IMR-90 (cell line): ENCODE measurements around the gene TUBA3E. TPM values are rescaled to one million over a fixed set of nuclear protein-coding genes. Genes with fewer than 3 reads are reported as not detected.
"Not testable (repeated sequence)": the region's sequence is repeated elsewhere in the genome, so short reads cannot be mapped to it uniquely, and the experiment has no call there.

Experiments
- ATAC-seq: fragments of 200-7000 bp; cut with Tn5 transposase; 2 replicates; pipeline ENCODE4 v1.9.1; 2020; ENCODE audit warnings: low read depth, mild to moderate bottlenecking, moderate library complexity
- BruUV-seq: library from RNA; stranded (reverse); fragments of 400-500 nt; replicated peaks from 2 replicates; lab custom pipeline; 2021; lab: Mats Ljungman, UMichigan
- CTCF ChIA-PET: fragments of 300-600 bp; formaldehyde crosslinking; extraction: SDS; loops from one replicate; lab custom pipeline; 2021; ENCODE audit warnings: antibody characterized with exemption; lab: Yijun Ruan, JAX
- POLR2A ChIA-PET: fragments of 300-600 bp; sonication (Branson Sonifier 250); formaldehyde crosslinking; loops from one replicate; lab custom pipeline; 2022; ENCODE audit warnings: antibody characterized with exemption; ENCODE audit not compliant: unreplicated experiment; lab: Charles Lee
- DNase-seq: peaks from one replicate; pipeline ENCODE4 v3.0.0; 2013
- H2AFZ ChIP-seq: replicated peaks from 2 replicates; pipeline ENCODE3; 2013; ENCODE audit warnings: low read length, mild to moderate bottlenecking; ENCODE audit not compliant: poor library complexity
- H2AK5ac ChIP-seq: 2 replicates; pipeline ENCODE4 v1.6.1; 2013; ENCODE audit warnings: low read depth, low read length, inconsistent platforms
- H2AK9ac ChIP-seq: replicated peaks from 2 replicates; pipeline ENCODE3; 2013; ENCODE audit warnings: mild to moderate bottlenecking, low read depth, low read length, moderate library complexity; ENCODE audit not compliant: poor library complexity
- H2BK120ac ChIP-seq: 2 replicates; pipeline ENCODE4 v1.6.1; 2013; ENCODE audit warnings: low read depth, low read length, inconsistent platforms
- H2BK15ac ChIP-seq: 3 replicates; pipeline ENCODE4 v1.6.1; 2013; ENCODE audit warnings: low read depth, low read length, inconsistent platforms
- H2BK20ac ChIP-seq: 2 replicates; pipeline ENCODE4 v1.6.1; 2013; ENCODE audit warnings: low read depth, mild to moderate bottlenecking, inconsistent platforms, low read length, moderate library complexity
- H2BK5ac ChIP-seq: 2 replicates; pipeline ENCODE4 v1.6.1; 2013; ENCODE audit warnings: mild to moderate bottlenecking, low read depth, low read length, inconsistent platforms; ENCODE audit not compliant: poor library complexity, severe bottlenecking
- H3K14ac ChIP-seq: replicated peaks from 2 replicates; pipeline ENCODE4 v1.6.1; 2013; ENCODE audit warnings: low read depth, low read length, inconsistent platforms
- H3K18ac ChIP-seq: 2 replicates; pipeline ENCODE4 v1.6.1; 2013; ENCODE audit warnings: low read depth, low read length, control low read depth
- H3K23ac ChIP-seq: 2 replicates; pipeline ENCODE4 v1.6.1; 2013; ENCODE audit warnings: low read depth, low read length, inconsistent platforms
- H3K27ac ChIP-seq: 2 replicates; pipeline ENCODE4 v1.5.1; 2013; ENCODE audit warnings: mild to moderate bottlenecking, control low read depth, low read length; ENCODE audit not compliant: insufficient read depth
- H3K27me3 ChIP-seq: 2 replicates; pipeline ENCODE4 v1.6.1; 2013; ENCODE audit warnings: low read length; ENCODE audit not compliant: control insufficient read depth, insufficient read depth
- H3K36me3 ChIP-seq: 2 replicates; pipeline ENCODE4 v1.6.1; 2013; ENCODE audit warnings: low read length, mixed read lengths; ENCODE audit not compliant: control insufficient read depth, insufficient read depth
- H3K4ac ChIP-seq: 2 replicates; pipeline ENCODE4 v1.6.1; 2013; ENCODE audit warnings: low read depth, low read length, inconsistent platforms
- H3K4me1 ChIP-seq: 2 replicates; pipeline ENCODE4 v1.6.1; 2013; ENCODE audit warnings: low read length, mixed read lengths; ENCODE audit not compliant: control insufficient read depth, insufficient read depth
- H3K4me2 ChIP-seq: 2 replicates; pipeline ENCODE4 v1.6.1; 2013; ENCODE audit warnings: low read depth, mild to moderate bottlenecking, control low read depth, low read length, moderate library complexity
- H3K4me3 ChIP-seq: 2 replicates; pipeline ENCODE4 v1.5.1; 2013; ENCODE audit warnings: low read depth, mild to moderate bottlenecking, control low read depth, low read length, moderate library complexity; ENCODE audit not compliant: insufficient read depth
- H3K56ac ChIP-seq: 2 replicates; pipeline ENCODE4 v1.6.1; 2013; ENCODE audit warnings: low read length, inconsistent platforms; ENCODE audit not compliant: insufficient read depth; ENCODE audit errors: extremely low read depth
- H3K79me1 ChIP-seq, 2 experiments: 2 replicates each; pipeline ENCODE4 v1.6.1; 2013; ENCODE audit warnings: low read length in 2 of 2, inconsistent platforms in 1 of 2, low read depth in 1 of 2
- H3K9ac ChIP-seq: 2 replicates; pipeline ENCODE4 v1.6.1; 2013; ENCODE audit warnings: low read depth, low read length, control low read depth
- H3K9me1 ChIP-seq: 2 replicates; pipeline ENCODE4 v1.6.1; 2013; ENCODE audit warnings: low read length, inconsistent platforms; ENCODE audit not compliant: insufficient read depth
- H3K9me3 ChIP-seq: 2 replicates; pipeline ENCODE4 v1.6.1; 2013; ENCODE audit warnings: low read length; ENCODE audit not compliant: control insufficient read depth, insufficient read depth
- H4K20me1 ChIP-seq: 2 replicates; pipeline ENCODE4 v1.6.1; 2013; ENCODE audit warnings: low read length, inconsistent platforms; ENCODE audit not compliant: insufficient read depth
- H4K5ac ChIP-seq: 2 replicates; pipeline ENCODE4 v1.6.1; 2013; ENCODE audit warnings: mild to moderate bottlenecking, low read depth, low read length, control low read depth
- H4K8ac ChIP-seq, 2 experiments: 2 replicates each; pipeline ENCODE4 v1.6.1; 2013; ENCODE audit warnings: low read depth in 2 of 2, low read length in 2 of 2, control low read depth in 1 of 2, inconsistent platforms in 1 of 2
- H4K91ac ChIP-seq: 2 replicates; pipeline ENCODE4 v1.6.1; 2013; ENCODE audit warnings: low read depth, low read length, inconsistent platforms; ENCODE audit not compliant: insufficient read depth
- WGBS, 2 experiments: methylation state at CpG; one replicate each; pipeline versions ENCODE4 v1.1.5 to v1.1.7; 2013; ENCODE audit warnings: missing lambda C conversion rate in 2 of 2; ENCODE audit not compliant: insufficient read length in 1 of 2; ENCODE audit errors: extremely low coverage in 2 of 2; 5-methylcytosine and 5-hydroxymethylcytosine counted together
- dilution Hi-C: fragments of 300-500 bp; cut with HindIII; formaldehyde crosslinking; loops from one replicate; pipeline ENCODE4 v1.14.3; 2018; ENCODE audit warnings: low sequenced_read_pairs; ENCODE audit not compliant: unreplicated experiment
- in situ Hi-C: fragments of 300-500 bp; cut with MboI; formaldehyde crosslinking; loops from 3 replicates; pipeline ENCODE4 v1.14.3; 2019; ENCODE audit warnings: low sequenced_read_pairs, inconsistent platforms, mixed read lengths
- intact Hi-C: fragments of 100-400 bp; cut with micrococcal nuclease; formaldehyde crosslinking; loops from 2 replicates; pipeline ENCODE4 v1.10.0; 2022
- polyA plus RNA-seq, 3 experiments: library from polyadenylated mRNA; depleted of rRNA; stranded (reverse); fragments of >200 nt; gene quantifications; 2 replicates each; pipeline ENCODE4 v1.2.3, GENCODE V29; 2012; ENCODE audit warnings: low replicate concordance in 1 of 3
- total RNA-seq: library from RNA; depleted of rRNA; stranded (reverse); fragments of >200 nt; gene quantifications from 2 replicates; pipeline ENCODE4 v1.2.3, GENCODE V29; 2012

Gene TUBA3E
- total and polyA plus RNA-seq, 2 of the 4 experiments (the other 2 are of a cell fraction) = not detected

GRCh38 chr2:130229161-130229510 is 30.9 kb upstream of the TUBA3E start:
- H2BK15ac ChIP-seq, H4K5ac ChIP-seq, dilution Hi-C loops, H2BK20ac ChIP-seq, CTCF ChIA-PET, intact Hi-C loops, BruUV-seq, H4K8ac ChIP-seq, H2BK5ac ChIP-seq, H3K27me3 ChIP-seq, in situ Hi-C loops, H4K91ac ChIP-seq, H3K4me3 ChIP-seq, H2BK120ac ChIP-seq, H3K9me3 ChIP-seq, H3K36me3 ChIP-seq, H3K9me1 ChIP-seq, H2AK9ac ChIP-seq, H3K27ac ChIP-seq, H3K79me1 ChIP-seq, H3K9ac ChIP-seq, H3K14ac ChIP-seq, H3K4me2 ChIP-seq, POLR2A ChIA-PET, H2AK5ac ChIP-seq, ATAC-seq, H4K20me1 ChIP-seq, DNase-seq, H3K4ac ChIP-seq, H3K23ac ChIP-seq, H2AFZ ChIP-seq, H3K56ac ChIP-seq, H3K4me1 ChIP-seq, H3K18ac ChIP-seq: not testable (repeated sequence)
- 42% methylated on average over 25 of the region's 48 CpGs; no CpG with 5 or more reads in 1 of the 2 experiments for WGBS, 2 experiments

DNA sequence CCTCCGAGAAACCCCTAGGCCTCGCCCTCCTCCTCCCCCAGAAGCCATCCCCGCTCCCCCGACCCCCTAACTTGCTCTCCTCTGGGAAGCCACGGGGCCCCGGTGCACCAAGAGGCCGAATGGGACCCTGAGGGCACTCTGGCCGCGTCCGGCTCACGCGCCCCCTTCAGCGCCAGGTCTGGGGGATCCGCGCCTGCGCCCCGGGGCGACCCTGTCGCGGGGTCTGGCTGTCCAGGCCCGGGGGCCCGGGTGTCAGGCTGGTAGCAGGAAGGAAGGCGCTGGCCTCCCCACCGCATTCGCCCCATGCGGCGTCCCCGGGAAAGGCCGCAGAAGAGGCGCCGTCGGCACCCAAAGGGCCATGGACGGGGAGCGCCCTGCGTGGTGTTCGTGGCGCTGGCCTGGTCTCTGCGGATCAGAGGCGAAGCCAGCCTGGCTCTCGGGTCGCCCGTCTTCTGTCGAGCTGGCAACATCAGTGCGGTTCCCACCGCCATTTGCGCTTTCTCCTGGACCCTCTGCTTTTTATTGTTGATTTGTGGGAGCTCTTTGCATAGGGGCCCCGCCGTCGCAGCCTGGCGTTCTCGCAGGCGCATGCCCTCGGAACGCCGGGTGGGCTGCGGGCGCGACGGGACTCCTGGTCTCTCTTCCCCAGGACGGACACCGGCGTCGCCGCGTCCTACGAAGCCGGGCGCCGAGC is 30.4 kb upstream of the TUBA3E start:
- H2AK5ac ChIP-seq, DNase-seq, H3K14ac ChIP-seq, ATAC-seq, BruUV-seq, H2AK9ac ChIP-seq, H3K9me1 ChIP-seq, H3K27me3 ChIP-seq, H3K23ac ChIP-seq, H3K56ac ChIP-seq, H4K5ac ChIP-seq, H3K4me1 ChIP-seq, intact Hi-C loops, CTCF ChIA-PET, H3K9ac ChIP-seq, H4K8ac ChIP-seq, in situ Hi-C loops, H4K91ac ChIP-seq, H3K9me3 ChIP-seq, H3K4me3 ChIP-seq, H3K79me1 ChIP-seq, H2BK20ac ChIP-seq, H3K4ac ChIP-seq, H4K20me1 ChIP-seq, H2BK5ac ChIP-seq, H3K27ac ChIP-seq, H2BK120ac ChIP-seq, H2BK15ac ChIP-seq, H3K4me2 ChIP-seq, POLR2A ChIA-PET, H3K36me3 ChIP-seq, H2AFZ ChIP-seq, H3K18ac ChIP-seq, dilution Hi-C loops: not testable (repeated sequence)
- 37% methylated on average over 14 of the region's 69 CpGs; no CpG with 5 or more reads in 1 of the 2 experiments for WGBS, 2 experiments
